WTC11 (cell line): ENCODE measurements around the gene DYNC1I1.

Experiments
- ATF2 ChIP-seq: sonication (generic); formaldehyde crosslinking; IDR thresholded peaks from 2 replicates; pipeline ENCODE4 v1.8.1; 2022; ENCODE audit warnings: low read depth, missing genetic modification reagents, borderline replicate concordance
- CTCF ChIP-seq: fragments of 200-600 bp; IDR thresholded peaks from 2 replicates; pipeline ENCODE4 v1.8.0; 2022; ENCODE audit warnings: antibody characterized with exemption
- E2F5 ChIP-seq: sonication (generic); formaldehyde crosslinking; IDR thresholded peaks from 2 replicates; pipeline ENCODE4 v1.8.1; 2022; ENCODE audit warnings: mild to moderate bottlenecking, moderate library complexity, missing genetic modification reagents
- ETV6 ChIP-seq: sonication (generic); formaldehyde crosslinking; IDR thresholded peaks from 2 replicates; pipeline ENCODE4 v1.8.1; 2022; ENCODE audit warnings: mild to moderate bottlenecking, missing genetic modification reagents
- MAX ChIP-seq: sonication (generic); formaldehyde crosslinking; IDR thresholded peaks from 2 replicates; pipeline ENCODE4 v1.8.0; 2022; ENCODE audit warnings: mild to moderate bottlenecking, missing genetic modification reagents
- MXD4 ChIP-seq: fragments of 250-450 bp; sonication (Bioruptor Pico); IDR thresholded peaks from 2 replicates; pipeline ENCODE4 v1.8.0; 2021; ENCODE audit warnings: mild to moderate bottlenecking, moderate library complexity, borderline replicate concordance
- USF1 ChIP-seq: sonication (generic); formaldehyde crosslinking; IDR thresholded peaks from 2 replicates; pipeline ENCODE4 v1.8.0; 2022; ENCODE audit warnings: mild to moderate bottlenecking, missing genetic modification reagents
- ZBTB21 ChIP-seq: sonication (generic); formaldehyde crosslinking; IDR thresholded peaks from 2 replicates; pipeline ENCODE4 v1.8.1; 2023; ENCODE audit warnings: mild to moderate bottlenecking, missing genetic modification reagents, borderline replicate concordance
- ZNF232 ChIP-seq: sonication (generic); formaldehyde crosslinking; IDR thresholded peaks from 2 replicates; pipeline ENCODE4 v1.8.0; 2022; ENCODE audit warnings: mild to moderate bottlenecking, missing genetic modification reagents

- TF ChIP-seq USF1 (CRISPR knock-in tag) (no peak), CTCF (no peak), MXD4 (CRISPR knock-in tag) (no peak), ETV6 (CRISPR knock-in tag) (no peak), ATF2 (CRISPR knock-in tag) (no peak), ZNF232 (CRISPR knock-in tag) (no peak), ZBTB21 (CRISPR knock-in tag) (no peak), MAX (CRISPR knock-in tag) (no peak), E2F5 (CRISPR knock-in tag) (no peak)
Measured at GRCh38 chr7:96017877-96018276, 245.5 kb downstream of the DYNC1I1 start.
